Endothelial cell of umbilical vein (primary cell): Measurements from ENCODE around the gene WBP1L. TPM values are rescaled to one million over a fixed set of nuclear protein-coding genes. Genes with fewer than 3 reads are reported as not detected.

Source experiments
- BruUV-seq: library from RNA; stranded (reverse); fragments of 400-500 nt; replicated peaks from 2 replicates; lab custom pipeline; 2021; lab: Mats Ljungman, UMichigan
- CTCF ChIA-PET: fragments of 300-600, 350-600 bp; sonication (Branson Sonifier 250); formaldehyde crosslinking; loops from one replicate; lab custom pipeline; 2021; ENCODE audit warnings: antibody characterized with exemption, inconsistent platforms; lab: Charles Lee
- POLR2A ChIA-PET: fragments of 300-600, 350-600 bp; sonication (Branson Sonifier 250); formaldehyde crosslinking; loops from one replicate; lab custom pipeline; 2021; ENCODE audit warnings: antibody characterized with exemption, inconsistent platforms; lab: Charles Lee
- DNase-seq: peaks from one replicate; pipeline ENCODE4 v3.0.0-alpha.2; 2011; ENCODE audit warnings: low read depth, low spot score
- FAIRE-seq: peaks from 2 replicates; lab custom pipeline; 2011; peaks lifted over from hg19 to GRCh38; lab: Jason Lieb, UNC
- H2AFZ ChIP-seq: 2 replicates; pipeline ENCODE4 v1.6.0; 2012; ENCODE audit warnings: low read depth, low read length, control low read depth, inconsistent platforms
- H3K27ac ChIP-seq: 2 replicates; pipeline ENCODE4 v1.5.1; 2011; ENCODE audit warnings: low read depth, mild to moderate bottlenecking, control low read depth, low read length, moderate library complexity; ENCODE audit not compliant: insufficient read depth
- H3K27me3 ChIP-seq, 2 experiments: 2 replicates each; pipeline versions ENCODE4 v1.6.0 to v1.6.1; 2011; ENCODE audit warnings: low read length in 2 of 2, mixed read lengths in 1 of 2; ENCODE audit not compliant: control insufficient read depth in 2 of 2, insufficient read depth in 2 of 2
- H3K36me3 ChIP-seq, 2 experiments: 2 replicates in 1 of 2; 3 replicates in 1 of 2; pipeline ENCODE4 v1.5.1; 2011; ENCODE audit warnings: low read length in 2 of 2, mild to moderate bottlenecking in 1 of 2, moderate library complexity in 1 of 2; ENCODE audit not compliant: control insufficient read depth in 2 of 2, insufficient read depth in 2 of 2; ENCODE audit errors: extremely low read depth in 1 of 2
- H3K4me1 ChIP-seq: 3 replicates; pipeline ENCODE4 v1.5.1; 2011; ENCODE audit warnings: mild to moderate bottlenecking, low read length; ENCODE audit not compliant: control insufficient read depth, insufficient read depth; ENCODE audit errors: extremely low read depth
- H3K4me2 ChIP-seq: 2 replicates; pipeline ENCODE4 v1.6.1; 2011; ENCODE audit warnings: low read length, control low read depth, mixed read lengths; ENCODE audit not compliant: insufficient read depth
- H3K4me3 ChIP-seq, 3 experiments: fragments of 200-600 bp in 1 of 3; sonication (generic), shearing (Covaris generic) in 1 of 3; replicated peaks in 1 of 3; 2 replicates each; pipeline ENCODE4 v1.5.1; 2011 to 2016; ENCODE audit warnings: control low read depth in 3 of 3, low read length in 3 of 3, mild to moderate bottlenecking in 2 of 3, inconsistent platforms in 1 of 3, low read depth in 1 of 3, moderate library complexity in 1 of 3; ENCODE audit not compliant: insufficient read depth in 1 of 3
- H3K79me2 ChIP-seq: 2 replicates; pipeline ENCODE4 v1.6.0; 2012; ENCODE audit warnings: low read length, inconsistent platforms; ENCODE audit not compliant: control insufficient read depth, insufficient read depth
- H3K9ac ChIP-seq: replicated peaks from 2 replicates; pipeline ENCODE3; 2011; ENCODE audit warnings: low read length, control low read depth; ENCODE audit not compliant: insufficient read depth; ENCODE audit errors: extremely low read depth
- H3K9me1 ChIP-seq: replicated peaks from 3 replicates; pipeline ENCODE4 v1.6.0; 2011; ENCODE audit warnings: mild to moderate bottlenecking, low read length; ENCODE audit not compliant: control insufficient read depth, insufficient read depth; ENCODE audit errors: extremely low read depth
- H3K9me3 ChIP-seq: replicated peaks from 2 replicates; pipeline ENCODE4 v1.5.1; 2012; ENCODE audit warnings: low read length, inconsistent platforms; ENCODE audit not compliant: control insufficient read depth, insufficient read depth
- H4K20me1 ChIP-seq: replicated peaks from 2 replicates; pipeline ENCODE3; 2011; ENCODE audit warnings: mild to moderate bottlenecking, low read length; ENCODE audit not compliant: control insufficient read depth, insufficient read depth; ENCODE audit errors: extremely low read depth
- CTCF ChIP-seq, 2 donors: IDR thresholded peaks; 1 replicate in 1 of 2; 2 replicates in 1 of 2; pipeline ENCODE4 v1.5.1; 2011; ENCODE audit warnings: low read length in 2 of 2, mild to moderate bottlenecking in 2 of 2, moderate library complexity in 2 of 2, control low read depth in 1 of 2, inconsistent platforms in 1 of 2, low read depth in 1 of 2; ENCODE audit not compliant: insufficient read depth in 1 of 2; ENCODE audit errors: extremely low read depth in 1 of 2
- EZH2 ChIP-seq: IDR thresholded peaks from 2 replicates; pipeline ENCODE4 v1.6.1; 2012; ENCODE audit warnings: borderline replicate concordance, low read depth, mild to moderate bottlenecking, moderate library complexity, low read length, inconsistent platforms; ENCODE audit not compliant: severe bottlenecking
- FOS ChIP-seq: IDR thresholded peaks from 2 replicates; pipeline ENCODE4 v1.6.1; 2011; ENCODE audit warnings: mild to moderate bottlenecking, low read length, moderate library complexity, borderline replicate concordance; ENCODE audit not compliant: insufficient read depth
- GATA2 ChIP-seq: IDR thresholded peaks from 2 replicates; pipeline ENCODE4 v1.7.0; 2011; ENCODE audit warnings: low read depth, mild to moderate bottlenecking, moderate library complexity, mixed read lengths, low read length; ENCODE audit not compliant: insufficient read length, insufficient read depth
- JUN ChIP-seq: IDR thresholded peaks from 2 replicates; pipeline ENCODE4 v1.6.1; 2011; ENCODE audit warnings: borderline replicate concordance, low read depth; ENCODE audit not compliant: insufficient read length, insufficient read depth
- MAX ChIP-seq: IDR thresholded peaks from 2 replicates; pipeline ENCODE4 v1.6.1; 2011; ENCODE audit not compliant: insufficient read depth, insufficient read length
- MYC ChIP-seq: IDR thresholded peaks from one replicate; pipeline ENCODE4 v1.6.1; 2011; ENCODE audit warnings: mild to moderate bottlenecking, low read depth, low read length
- POLR2A ChIP-seq: IDR thresholded peaks from 2 replicates; pipeline ENCODE4 v1.6.1; 2012; ENCODE audit warnings: low read depth, mild to moderate bottlenecking, control low read depth, low read length
- POLR2AphosphoS5 ChIP-seq: IDR thresholded peaks from 2 replicates; pipeline ENCODE4 v1.6.1; 2012; ENCODE audit warnings: low read depth, mild to moderate bottlenecking, control low read depth, low read length, moderate library complexity; ENCODE audit not compliant: insufficient read depth
- dilution Hi-C: fragments of 300-500 bp; cut with MboI; formaldehyde crosslinking; loops from one replicate; pipeline ENCODE4 v1.15.0; 2019; ENCODE audit warnings: low sequenced_read_pairs; ENCODE audit not compliant: extremely low pct_ligation_motif_present
- intact Hi-C: fragments of 100-400 bp; cut with micrococcal nuclease; formaldehyde crosslinking; loops from one replicate; pipeline ENCODE4 v1.10.0; 2022
- polyA plus RNA-seq, 4 experiments: library from polyadenylated mRNA; depleted of rRNA in 3 of 4; stranded (reverse) in 3 of 4; unstranded in 1 of 4; fragments of >200 nt; gene quantifications; 2 replicates each; pipeline versions ENCODE4 v1.2.1 to v1.2.3, GENCODE V29; 2011 to 2012; ENCODE audit warnings: missing spikeins in 1 of 4
- total RNA-seq: library from RNA; stranded (reverse); gene quantifications from 2 replicates; pipeline ENCODE4 v1.2.3, GENCODE V29; 2021

WBP1L gene
- total and polyA plus RNA-seq, 2 donors (not counting 3 experiments of a cell fraction or from before 2014, with no cell fraction given) = 46.0 to 70.3 TPM

GRCh38 chr10:102762401-102763015 is 18.8 kb downstream of the WBP1L start:
- no peaks in the 10 kb centered on the region for H3K27me3 ChIP-seq
- H3K4me1 ChIP-seq = peaks cover 13% of the 10 kb centered on the region
- peaks cover 3% of the 10 kb centered on the region for H3K79me2 ChIP-seq
- no peak overlapping the region for H3K9ac ChIP-seq
- TF ChIP-seq EZH2 (no peak), POLR2A (no peak), MAX (no peak), GATA2 (no peak), MYC (no peak), FOS (no peak), POLR2AphosphoS5 (no peak), JUN (no peak), CTCF (IDR thresholded peaks at IDR 0.05; ENCODE audit: extremely low read depth in 1 of 2, insufficient read depth in 1 of 2, low read depth in 1 of 2, low read length in 2 of 2) (no peak)
- H3K9me3 ChIP-seq = no peaks in the 10 kb centered on the region
- no peaks in the 10 kb centered on the region for H3K36me3 ChIP-seq
- POLR2A ChIA-PET = no interaction called here
- DNase-seq (no peak), FAIRE-seq (no peak)
- no peaks in the 10 kb centered on the region for H4K20me1 ChIP-seq
- H3K9me1 ChIP-seq = no peaks in the 10 kb centered on the region
- no TSS peak for BruUV-seq
- H3K4me2 ChIP-seq = no peak overlapping the region
- dilution Hi-C loops = no loop called here
- no peak overlapping the region for H2AFZ ChIP-seq
- intact Hi-C loops = no loop called here
- H3K27ac ChIP-seq = no peak overlapping the region
- CTCF ChIA-PET = interaction anchor here (1.4 to 2.6 kb wide), 3 partner anchors 9 to 27 kb away, joined by 3 to 17 read pairs (median 5); no protein-coding TSS in a partner anchor
- no peak overlapping the region for H3K4me3 ChIP-seq
